GM23248 (cell line): ENCODE data around the gene ZNF66. TPM values are rescaled to one million over a fixed set of nuclear protein-coding genes. Genes with fewer than 3 reads are reported as not detected.
A peak's percentile ranks its signal among the peaks of the same experiment; 100 is the strongest.
"Not testable (repeated sequence)": the region's sequence is repeated elsewhere in the genome, so short reads cannot be mapped to it uniquely, and the experiment has no call there.

Experiments used
- DNase-seq: peaks from one replicate; pipeline ENCODE4 v3.0.0-alpha.2; 2015
- H2AFZ ChIP-seq: fragments of 200-600 bp; sonication (generic); 2 replicates; pipeline ENCODE4 v1.6.1; 2016; ENCODE audit warnings: antibody characterized with exemption
- H3F3A ChIP-seq: fragments of 200-600 bp; sonication (generic); 2 replicates; pipeline ENCODE4 v1.6.1; 2016; ENCODE audit warnings: mild to moderate bottlenecking, antibody characterized with exemption, mixed run types; ENCODE audit not compliant: insufficient read depth
- H3K27ac ChIP-seq: fragments of 200-600 bp; sonication (generic); 2 replicates; pipeline ENCODE4 v1.5.1; 2016; ENCODE audit warnings: mild to moderate bottlenecking
- H3K27me3 ChIP-seq: fragments of 200-600 bp; sonication (generic); replicated peaks from 2 replicates; pipeline ENCODE4 v1.6.1; 2016; ENCODE audit warnings: mild to moderate bottlenecking; ENCODE audit not compliant: insufficient read depth
- H3K36me3 ChIP-seq: fragments of 200-600 bp; sonication (generic); 2 replicates; pipeline ENCODE4 v1.6.1; 2016; ENCODE audit warnings: low read depth, mild to moderate bottlenecking
- H3K4me1 ChIP-seq: fragments of 200-600 bp; sonication (generic); 2 replicates; pipeline ENCODE4 v1.6.1; 2016; ENCODE audit warnings: mild to moderate bottlenecking; ENCODE audit not compliant: insufficient read depth
- H3K4me2 ChIP-seq: fragments of 200-600 bp; sonication (generic); one replicate; pipeline ENCODE4 v1.6.1; 2016; ENCODE audit warnings: mild to moderate bottlenecking; ENCODE audit not compliant: unreplicated experiment
- H3K4me3 ChIP-seq: fragments of 200-600 bp; sonication (generic); 2 replicates; pipeline ENCODE4 v1.5.1; 2016; ENCODE audit warnings: mild to moderate bottlenecking
- H3K79me2 ChIP-seq: fragments of 200-600 bp; sonication (generic); 2 replicates; pipeline ENCODE4 v1.6.1; 2016; ENCODE audit warnings: mild to moderate bottlenecking; ENCODE audit not compliant: insufficient read depth
- H3K9ac ChIP-seq: fragments of 200-600 bp; sonication (generic); 2 replicates; pipeline ENCODE4 v1.6.1; 2016; ENCODE audit warnings: mild to moderate bottlenecking
- H3K9me2 ChIP-seq: fragments of 200-600 bp; sonication (generic); 2 replicates; pipeline ENCODE4 v1.6.1; 2016; ENCODE audit warnings: mixed run types, mild to moderate bottlenecking, moderate library complexity; ENCODE audit not compliant: insufficient read depth
- H3K9me3 ChIP-seq: fragments of 200-600 bp; sonication (generic); one replicate; pipeline ENCODE4 v1.6.1; 2017; ENCODE audit warnings: low read depth
- H4K20me1 ChIP-seq: fragments of 200-600 bp; sonication (generic); 2 replicates; pipeline ENCODE4 v1.6.0; 2016; ENCODE audit not compliant: insufficient read depth
- EZH2 ChIP-seq: fragments of 200-600 bp; sonication (generic); IDR thresholded peaks from 2 replicates; pipeline ENCODE4 v1.6.1; 2018; ENCODE audit warnings: antibody characterized with exemption, mild to moderate bottlenecking; ENCODE audit not compliant: insufficient read depth, poor library complexity, severe bottlenecking
- EZH2phosphoT487 ChIP-seq: fragments of 200-600 bp; sonication (generic); IDR thresholded peaks from 2 replicates; pipeline ENCODE4 v1.6.1; 2018; ENCODE audit warnings: antibody characterized with exemption, moderate library complexity, mild to moderate bottlenecking, low read depth; ENCODE audit not compliant: insufficient read depth
- WGBS, 2 experiments: methylation state at CpG; one replicate each; pipeline ENCODE4 v1.1.6; 2015 to 2017; ENCODE audit warnings: low lambda C conversion rate in 2 of 2, low coverage in 1 of 2; ENCODE audit errors: missing lambda C conversion rate in 2 of 2; 5-methylcytosine and 5-hydroxymethylcytosine counted together
- in situ Hi-C: fragments of 300-500 bp; cut with MboI; formaldehyde crosslinking; loops from 2 replicates; pipeline ENCODE4 v1.15.0; 2020
- polyA plus RNA-seq: library from polyadenylated mRNA; unstranded; fragments of >200 nt; fragmentation: Nextera tagmentation; extraction: Ambion mirVana; gene quantifications from 2 replicates; pipeline ENCODE4 v1.2.1, GENCODE V29; 2016
- total RNA-seq: library from RNA; depleted of rRNA; stranded (reverse); fragments of >200 nt; shearing (Covaris generic); gene quantifications from 2 replicates; pipeline ENCODE4 v1.2.3, GENCODE V29; 2014; rRNA removed

Gene ZNF66
- 1.9 and 3.4 TPM in 2 replicates for total RNA-seq
- polyA plus RNA-seq = 1.2 and 1.7 TPM in 2 replicates

DNA sequence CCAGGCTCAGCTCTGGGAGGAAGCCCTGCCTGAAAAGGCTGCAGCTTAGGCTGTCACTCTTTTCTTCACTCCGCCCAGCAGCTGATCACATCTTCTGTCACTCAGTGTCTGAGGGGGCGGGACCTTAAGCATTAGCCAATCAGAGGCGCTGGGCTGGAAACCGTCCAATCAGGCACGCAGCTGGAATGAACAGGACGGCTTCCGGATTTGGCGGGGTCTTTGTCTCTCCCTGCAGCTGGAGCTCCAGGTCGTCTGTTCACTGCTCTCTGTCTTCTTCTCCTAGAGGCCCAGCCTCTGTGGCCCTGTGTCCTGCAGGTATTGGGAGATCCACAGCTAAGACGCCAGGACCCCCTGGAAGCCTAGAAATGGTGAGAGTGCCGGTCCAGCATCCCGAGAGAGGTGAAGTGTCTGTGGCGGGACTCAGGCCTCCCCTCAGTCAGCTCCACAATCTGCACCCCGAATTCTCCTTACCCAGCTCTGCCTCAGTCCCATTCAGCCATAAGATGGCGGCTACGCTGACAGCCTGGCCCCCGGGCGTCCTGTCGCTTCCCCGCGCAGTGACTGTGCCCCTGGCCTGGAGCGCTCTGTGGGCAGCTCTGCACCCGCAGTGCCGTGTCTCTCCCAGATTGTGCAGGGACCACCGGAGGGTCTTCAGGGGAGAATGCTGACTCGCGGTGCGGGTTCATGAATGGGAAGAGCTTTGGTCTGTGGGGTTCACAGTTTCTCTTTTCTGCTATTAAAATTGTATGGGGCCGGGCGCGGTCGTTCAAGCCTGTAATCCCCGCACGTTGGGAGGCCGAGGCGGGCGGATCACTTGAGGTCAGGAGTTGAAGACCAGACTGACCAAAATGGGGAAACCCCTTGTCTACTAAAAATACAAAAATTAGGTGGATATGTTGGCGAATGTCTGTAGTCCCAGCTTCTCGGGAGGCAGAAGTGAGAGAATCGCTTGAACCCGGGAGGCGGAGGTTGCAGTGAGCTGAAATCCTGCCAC, at the start of gene ZNF66:
Gene ZNF66, plus strand, starts transcription at position 222 of the 994 bp plus-strand sequence. Its CDS starts 144 bp downstream, at position 366.
- Histone ChIP-seq H3K27ac (peak within 1 kb of the TSS; percentile 63), H3K27me3 (no peaks in the 10 kb centered on the region), H3K4me1 (no peaks in the 10 kb centered on the region), H3K9me3 (no peaks in the 10 kb centered on the region), H2AFZ (peak within 1 kb of the TSS; percentile 96), H3F3A (no peaks in the 10 kb centered on the region), H3K79me2 (peaks cover 7% of the 10 kb centered on the region), H3K9me2 (no peaks in the 10 kb centered on the region), H3K9ac (peak within 1 kb of the TSS; percentile 83), H3K36me3 (no peaks in the 10 kb centered on the region), H3K4me3 (peak within 1 kb of the TSS; percentile 93), H4K20me1 (no peaks in the 10 kb centered on the region), H3K4me2 (peak within 1 kb of the TSS; percentile 79)
- DNase-seq = peak; percentile 97
- WGBS, 2 experiments = 2% methylated on average over 42 of the region's 42 CpGs
- no peak for TF ChIP-seq EZH2
- no peak for TF ChIP-seq EZH2phosphoT487
- in situ Hi-C loops = no loop called here

DNA sequence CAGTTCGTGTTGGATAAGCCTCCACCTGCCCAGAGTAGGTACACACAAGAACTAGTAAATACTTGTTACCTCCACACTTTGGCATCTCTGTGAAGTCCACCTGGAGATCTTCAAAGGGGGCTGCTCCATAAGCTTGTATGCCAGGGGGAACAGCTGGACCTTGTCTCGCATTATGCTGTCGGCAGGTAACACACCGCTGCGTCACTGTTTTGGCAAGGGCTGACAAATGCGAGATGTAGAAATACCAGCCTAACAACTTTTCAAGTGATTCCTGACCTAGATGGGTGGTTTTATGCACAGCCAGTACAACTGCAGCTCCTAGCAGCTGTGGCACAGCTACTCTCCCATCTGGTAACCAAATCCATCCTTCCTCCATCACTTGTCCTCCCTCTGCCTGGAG, 25.9 kb upstream of the ZNF66 start:
- 61 to 65% methylated on average over 6 of the region's 6 CpGs for WGBS, 2 experiments
- H3F3A ChIP-seq, H3K27ac ChIP-seq, H3K4me2 ChIP-seq, H4K20me1 ChIP-seq, H3K36me3 ChIP-seq, H3K79me2 ChIP-seq, H3K9me2 ChIP-seq, H3K4me3 ChIP-seq, H3K27me3 ChIP-seq, H3K9me3 ChIP-seq, H2AFZ ChIP-seq, DNase-seq, H3K9ac ChIP-seq, H3K4me1 ChIP-seq, in situ Hi-C loops: not testable (repeated sequence)

DNA sequence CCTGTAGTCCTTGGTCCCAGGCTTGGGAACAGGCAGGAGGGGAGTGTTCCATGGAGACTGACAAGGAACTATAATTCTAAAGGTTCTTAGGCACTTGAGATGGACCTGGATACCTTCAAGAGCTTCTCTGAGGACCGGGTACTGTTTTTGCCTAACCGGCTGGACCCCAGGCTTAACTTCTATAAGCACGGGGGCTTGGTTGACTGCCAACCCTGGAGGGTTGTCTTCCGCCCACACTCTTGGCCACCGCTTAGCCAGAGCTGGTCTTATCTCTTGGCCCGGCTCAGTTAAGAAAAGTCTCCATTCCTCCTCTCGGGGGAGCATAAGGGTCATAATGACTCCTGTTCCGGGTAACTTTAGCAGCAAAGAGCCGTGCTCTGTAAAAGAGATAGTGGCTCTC, 23.8 kb upstream of the ZNF66 start:
- H2AFZ ChIP-seq, H4K20me1 ChIP-seq, DNase-seq, H3K4me2 ChIP-seq, H3K4me3 ChIP-seq, in situ Hi-C loops, H3F3A ChIP-seq, H3K79me2 ChIP-seq, H3K9me3 ChIP-seq, H3K36me3 ChIP-seq, H3K27ac ChIP-seq, H3K9ac ChIP-seq, H3K9me2 ChIP-seq, H3K4me1 ChIP-seq, H3K27me3 ChIP-seq: not testable (repeated sequence)
- 40 to 55% methylated on average over 9 of the region's 9 CpGs for WGBS, 2 experiments

DNA sequence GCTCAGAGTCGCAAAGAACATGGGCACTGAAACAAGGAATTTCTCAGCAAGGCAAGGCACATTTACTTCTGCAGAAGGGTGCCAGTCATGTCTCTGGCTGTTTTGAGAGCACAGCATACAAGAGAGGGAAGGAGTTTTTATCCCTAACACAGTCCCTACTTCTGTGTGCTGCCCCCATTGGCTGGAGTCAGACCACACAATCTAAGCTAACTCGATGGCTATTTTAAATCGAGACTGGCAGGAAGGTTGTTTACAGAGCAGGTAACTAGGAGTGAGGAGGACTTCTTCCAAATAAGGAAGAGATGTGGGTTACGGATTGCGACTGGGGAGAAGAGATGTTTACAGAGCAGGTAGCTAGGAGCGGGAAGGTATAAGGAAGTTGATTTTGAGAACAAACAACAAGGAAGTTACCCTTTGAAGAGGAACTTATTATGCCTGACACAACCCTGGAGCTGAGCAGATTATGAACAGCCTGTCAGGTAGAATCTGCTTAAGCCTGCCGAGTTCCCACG, 6.8 kb upstream of the ZNF66 start:
- H3K4me1 ChIP-seq, H3K27ac ChIP-seq, H3K9me3 ChIP-seq, H3K9ac ChIP-seq, DNase-seq, H3F3A ChIP-seq, H2AFZ ChIP-seq, H4K20me1 ChIP-seq, H3K4me2 ChIP-seq, H3K27me3 ChIP-seq, H3K36me3 ChIP-seq, H3K4me3 ChIP-seq, H3K79me2 ChIP-seq, H3K9me2 ChIP-seq, in situ Hi-C loops: not testable (repeated sequence)
- 64 to 75% methylated on average over 7 to 8 of the region's 8 CpGs for whole genome bisulfite sequencing, 2 experiments

DNA sequence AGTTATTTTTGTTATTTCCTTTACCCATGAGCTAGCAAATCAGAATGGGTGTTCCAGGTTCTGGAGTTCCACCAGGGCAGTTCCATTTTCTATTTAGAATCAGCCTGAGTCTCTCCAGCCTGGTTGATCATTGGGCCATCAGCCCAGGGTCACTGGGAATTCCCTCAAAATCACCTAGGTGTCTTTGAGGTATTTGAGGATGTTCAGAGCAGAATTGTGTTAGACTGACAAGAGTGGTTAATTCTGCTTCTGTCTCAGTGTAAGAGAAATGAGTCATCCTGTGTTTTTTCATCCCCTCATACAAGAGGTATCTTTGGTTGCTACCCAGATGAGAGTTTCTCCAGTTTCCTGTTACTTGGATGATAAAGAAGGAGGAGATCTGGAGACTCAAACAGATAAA, 11.7 kb downstream of the ZNF66 start:
- Histone ChIP-seq H3K9me2 (no peaks in the 10 kb centered on the region), H3K4me3 (no peak overlapping the region), H3K36me3 (peaks cover 7% of the 10 kb centered on the region; the same call in 1 of the 2 replicates), H3K27ac (no peak overlapping the region), H3K79me2 (peaks cover 1% of the 10 kb centered on the region; the same call in 1 of the 2 replicates), H3K9ac (no peak overlapping the region), H3K4me2 (no peak overlapping the region), H3K27me3 (no peaks in the 10 kb centered on the region), H4K20me1 (no peaks in the 10 kb centered on the region), H3K4me1 (no peaks in the 10 kb centered on the region), H3K9me3 (no peaks in the 10 kb centered on the region), H2AFZ (no peak overlapping the region), H3F3A (no peaks in the 10 kb centered on the region)
- TF ChIP-seq EZH2 (no peak), EZH2phosphoT487 (no peak)
- DNase-seq = no peak
- in situ Hi-C loops = no loop called here
